A673 (cell line): ENCODE measurements around the gene DNAI2. TPM values are rescaled to one million over a fixed set of nuclear protein-coding genes. Genes with fewer than 3 reads are reported as not detected.

Experiments used
- BruUV-seq: library from RNA; stranded (reverse); fragments of 400-500 nt; replicated peaks from 2 replicates; lab custom pipeline; 2021; lab: Mats Ljungman, UMichigan
- CTCF ChIA-PET: fragments of 300-600 bp; sonication (Branson Sonifier 250); formaldehyde crosslinking; loops from one replicate; lab custom pipeline; 2022; ENCODE audit warnings: antibody characterized with exemption; lab: Charles Lee
- POLR2A ChIA-PET: fragments of 300-600 bp; sonication (Branson Sonifier 250); formaldehyde crosslinking; loops from one replicate; lab custom pipeline; 2022; ENCODE audit warnings: antibody characterized with exemption; ENCODE audit not compliant: low non-redundant PET; lab: Charles Lee
- DNase-seq: peaks from one replicate; pipeline ENCODE4 v3.0.0-alpha.2; 2015; ENCODE audit warnings: low spot score
- H3K27ac ChIP-seq: fragments of 200-600 bp; sonication (generic); 2 replicates; pipeline ENCODE4 v1.5.1; 2016; ENCODE audit warnings: mixed run types, low read depth, mild to moderate bottlenecking, mixed read lengths, antibody characterized with exemption, low read length; ENCODE audit not compliant: poor library complexity, severe bottlenecking
- H3K27me3 ChIP-seq: fragments of 200-600 bp; sonication (generic); replicated peaks from 2 replicates; pipeline ENCODE4 v1.6.1; 2017; ENCODE audit warnings: mixed run types, low read depth, mild to moderate bottlenecking, mixed read lengths, antibody characterized with exemption, low read length; ENCODE audit not compliant: insufficient read depth, poor library complexity
- H3K36me3 ChIP-seq: fragments of 200-600 bp; sonication (generic); 2 replicates; pipeline ENCODE4 v1.6.1; 2016; ENCODE audit warnings: mixed run types, mild to moderate bottlenecking, mixed read lengths, antibody characterized with exemption, low read length; ENCODE audit not compliant: insufficient read depth, poor library complexity, severe bottlenecking
- H3K4me1 ChIP-seq: fragments of 200-600 bp; sonication (generic); 2 replicates; pipeline ENCODE4 v1.6.1; 2017; ENCODE audit warnings: mixed run types, mild to moderate bottlenecking, mixed read lengths, antibody characterized with exemption, low read length; ENCODE audit not compliant: insufficient read depth, poor library complexity, severe bottlenecking
- H3K4me3 ChIP-seq: fragments of 200-600 bp; sonication (generic); 2 replicates; pipeline ENCODE4 v1.5.1; 2016; ENCODE audit warnings: low read depth, mixed run types, mild to moderate bottlenecking, mixed read lengths, low read length; ENCODE audit not compliant: poor library complexity, severe bottlenecking
- H3K9me3 ChIP-seq: fragments of 200-600 bp; sonication (generic); 2 replicates; pipeline ENCODE4 v1.6.1; 2016; ENCODE audit warnings: mixed run types, low read depth, mild to moderate bottlenecking, mixed read lengths, antibody characterized with exemption, low read length; ENCODE audit not compliant: poor library complexity, severe bottlenecking
- EZH2 ChIP-seq: fragments of 200-600 bp; sonication (generic); IDR thresholded peaks from 2 replicates; pipeline ENCODE4 v1.6.1; 2017; ENCODE audit warnings: borderline replicate concordance, low read depth, mild to moderate bottlenecking, mixed read lengths, antibody characterized with exemption, low read length; ENCODE audit not compliant: poor library complexity, severe bottlenecking
- intact Hi-C: fragments of 100-400 bp; cut with micrococcal nuclease; formaldehyde crosslinking; loops from one replicate; pipeline ENCODE4 v1.10.0; 2022; ENCODE audit not compliant: unreplicated experiment
- total RNA-seq: library from RNA; stranded (reverse); gene quantifications from 2 replicates; pipeline ENCODE4 v1.2.3, GENCODE V29; 2021
- TF ChIP-seq, protein P1 (sequence below): fragments of 300-800, 200-600 bp; sonication (generic); conservative IDR thresholded peaks from 2 replicates; pipeline ENCODE4 v1.5.1; 2017; ENCODE audit warnings: low read depth, mild to moderate bottlenecking, antibody characterized with exemption, low read length, moderate library complexity, mixed read lengths

DNAI2 gene
- total RNA-seq, 1 experiment from 2014 or later = not detected

DNA sequence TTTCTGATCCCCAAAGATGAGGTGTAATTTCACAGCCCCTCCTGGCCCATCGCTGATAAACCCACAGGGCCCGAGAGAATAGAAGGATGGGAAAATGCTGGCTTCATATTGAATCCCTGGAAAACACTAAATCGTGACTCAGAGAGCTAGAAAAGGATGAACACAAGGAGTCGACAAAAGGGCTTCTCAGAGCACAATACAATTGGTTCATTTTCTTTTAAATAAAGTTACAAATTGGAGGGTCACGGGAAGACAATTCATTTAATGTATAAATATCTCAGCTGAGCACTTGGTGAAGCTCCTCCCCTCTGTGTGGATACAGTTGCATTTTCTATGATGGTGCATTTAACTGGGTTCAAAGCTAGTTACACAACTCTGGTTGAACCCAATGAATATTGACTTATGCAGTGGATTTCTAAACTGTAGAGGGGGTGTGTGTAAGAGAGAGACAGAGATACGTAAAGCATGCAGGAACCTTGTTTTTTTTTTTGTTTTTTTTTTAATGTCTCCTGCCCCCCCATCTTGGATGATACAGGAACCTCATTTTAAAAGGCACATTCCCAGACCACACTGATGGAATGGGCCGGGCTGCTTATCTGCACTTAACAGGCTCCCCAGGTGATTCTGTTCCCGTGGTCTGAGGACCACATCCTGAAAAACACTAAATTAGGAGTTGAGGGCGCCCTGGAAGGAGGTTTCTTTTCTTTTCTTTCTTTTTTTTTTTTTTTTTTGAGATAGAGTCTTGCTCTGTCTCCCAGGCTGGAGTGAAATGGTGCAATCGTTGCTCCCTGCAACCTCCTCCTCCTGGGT lies 46.6 kb upstream of the DNAI2 start:
- intact Hi-C loops = no loop called here
- POLR2A ChIA-PET = no interaction called here
- H3K27ac ChIP-seq = no peak overlapping the region
- CTCF ChIA-PET = interaction anchor here (0.6 kb wide), 1 partner anchor 34 kb away, joined by 6 read pairs; no protein-coding TSS in a partner anchor
- H3K4me1 ChIP-seq = no peaks in the 10 kb centered on the region
- no peak overlapping the region for H3K4me3 ChIP-seq
- no peaks in the 10 kb centered on the region for H3K36me3 ChIP-seq
- no TSS peak for BruUV-seq
- no peak for DNase-seq
- no peaks in the 10 kb centered on the region for H3K9me3 ChIP-seq
- TF ChIP-seq, protein P1, sequence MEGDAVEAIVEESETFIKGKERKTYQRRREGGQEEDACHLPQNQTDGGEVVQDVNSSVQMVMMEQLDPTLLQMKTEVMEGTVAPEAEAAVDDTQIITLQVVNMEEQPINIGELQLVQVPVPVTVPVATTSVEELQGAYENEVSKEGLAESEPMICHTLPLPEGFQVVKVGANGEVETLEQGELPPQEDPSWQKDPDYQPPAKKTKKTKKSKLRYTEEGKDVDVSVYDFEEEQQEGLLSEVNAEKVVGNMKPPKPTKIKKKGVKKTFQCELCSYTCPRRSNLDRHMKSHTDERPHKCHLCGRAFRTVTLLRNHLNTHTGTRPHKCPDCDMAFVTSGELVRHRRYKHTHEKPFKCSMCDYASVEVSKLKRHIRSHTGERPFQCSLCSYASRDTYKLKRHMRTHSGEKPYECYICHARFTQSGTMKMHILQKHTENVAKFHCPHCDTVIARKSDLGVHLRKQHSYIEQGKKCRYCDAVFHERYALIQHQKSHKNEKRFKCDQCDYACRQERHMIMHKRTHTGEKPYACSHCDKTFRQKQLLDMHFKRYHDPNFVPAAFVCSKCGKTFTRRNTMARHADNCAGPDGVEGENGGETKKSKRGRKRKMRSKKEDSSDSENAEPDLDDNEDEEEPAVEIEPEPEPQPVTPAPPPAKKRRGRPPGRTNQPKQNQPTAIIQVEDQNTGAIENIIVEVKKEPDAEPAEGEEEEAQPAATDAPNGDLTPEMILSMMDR = no peak
- no peak for TF ChIP-seq EZH2
- H3K27me3 ChIP-seq = no peaks in the 10 kb centered on the region

DNA sequence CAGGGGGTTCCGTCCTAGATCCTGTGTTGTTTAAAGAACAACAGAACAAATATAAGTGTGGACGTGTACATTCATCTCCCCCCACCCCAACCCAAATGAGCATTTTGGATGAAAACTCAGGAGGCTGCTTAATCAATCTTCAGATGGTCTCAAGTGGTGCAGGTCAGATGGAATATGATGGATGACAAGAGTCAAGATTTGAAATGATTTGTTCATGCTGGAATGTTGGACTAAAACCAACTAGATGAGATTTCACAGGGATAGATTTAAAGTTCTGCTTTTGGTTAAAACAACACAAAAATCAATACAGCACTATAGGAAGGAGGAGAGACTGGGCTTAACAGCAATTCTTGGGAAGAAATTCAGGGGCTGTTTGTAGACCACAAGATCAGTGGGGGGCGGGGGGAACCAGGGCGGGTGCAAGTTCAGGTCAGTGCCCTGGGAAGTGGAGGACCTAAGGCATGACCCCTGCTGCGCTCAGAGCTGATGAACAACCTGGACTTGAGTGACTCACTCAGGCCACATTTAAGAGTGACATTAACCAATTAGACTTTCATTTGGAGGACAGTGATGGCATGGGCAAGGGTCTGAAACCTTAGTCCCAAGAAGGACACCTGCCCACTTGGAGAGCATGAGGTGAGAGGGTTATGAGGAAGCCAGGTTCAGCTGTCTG lies 45.6 kb upstream of the DNAI2 start:
- ChIA-PET CTCF (no interaction called here), POLR2A (no interaction called here)
- intact Hi-C loops = no loop called here
- Histone ChIP-seq H3K4me3 (no peak overlapping the region), H3K4me1 (no peaks in the 10 kb centered on the region), H3K27me3 (no peaks in the 10 kb centered on the region), H3K9me3 (no peaks in the 10 kb centered on the region), H3K27ac (no peak overlapping the region), H3K36me3 (no peaks in the 10 kb centered on the region)
- TF ChIP-seq, protein P1 = no peak
- no peak for TF ChIP-seq EZH2
- no TSS peak for BruUV-seq
- DNase-seq = no peak

DNA sequence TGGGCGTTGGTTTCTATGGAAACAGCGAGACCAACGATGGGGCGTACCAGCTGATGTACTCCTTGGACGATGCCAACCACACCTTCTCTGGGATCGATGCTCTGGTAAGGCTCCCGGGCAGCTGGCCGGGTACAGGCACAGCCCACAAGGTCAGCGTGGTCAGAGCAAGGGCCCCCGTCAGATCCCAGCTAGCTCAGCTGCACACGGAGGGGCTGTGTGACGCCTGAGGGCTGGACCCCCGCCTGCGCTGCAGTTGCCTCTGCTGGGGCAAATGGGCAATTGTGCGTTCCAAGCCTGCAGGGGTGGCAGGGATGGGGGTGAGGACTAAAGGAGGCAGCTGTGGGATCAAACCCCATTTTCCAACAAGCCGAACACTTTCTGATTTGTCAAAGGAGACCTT lies 43.1 kb upstream of the DNAI2 start:
- intact Hi-C loops = no loop called here
- TF ChIP-seq, protein P1 = no peak
- TF ChIP-seq EZH2 = no peak
- CTCF ChIA-PET = interaction anchor here (0.7 kb wide), 1 partner anchor 35 kb away, joined by 3 read pairs; no protein-coding TSS in a partner anchor
- POLR2A ChIA-PET = interaction anchor here (0.7 kb wide), 1 partner anchor 139 kb away, joined by 6 read pairs; no protein-coding TSS in a partner anchor
- Histone ChIP-seq H3K4me3 (no peak overlapping the region), H3K4me1 (no peaks in the 10 kb centered on the region), H3K27me3 (no peaks in the 10 kb centered on the region), H3K36me3 (no peaks in the 10 kb centered on the region), H3K9me3 (no peaks in the 10 kb centered on the region), H3K27ac (no peak overlapping the region)
- DNase-seq = no peak
- no TSS peak for BruUV-seq
